ENCODE data around the gene SLC9A3.

Gene SLC9A3

DNA sequence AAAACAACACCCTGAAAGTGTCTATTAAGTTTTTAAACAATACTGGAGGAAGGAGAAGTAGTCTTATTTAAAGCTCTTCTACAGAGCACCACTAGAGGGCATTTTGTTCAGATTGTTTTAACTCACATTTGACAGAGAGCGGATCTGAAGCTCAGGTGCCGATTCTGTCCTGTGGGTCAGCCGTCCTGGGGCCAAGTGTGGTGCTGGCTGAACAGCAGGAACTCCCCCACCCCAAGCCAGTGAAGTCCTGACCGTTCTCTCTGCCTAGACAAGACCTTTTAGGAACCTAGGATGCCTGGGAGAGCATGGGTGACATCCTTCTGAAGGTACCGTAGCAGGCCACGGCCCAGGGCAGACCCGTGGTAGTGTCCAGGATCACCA is 77.4 kb downstream of the SLC9A3 start:
- in situ Hi-C loops (cut with MboI; ENCODE audit: low sequenced_read_pairs), result no loop called here

DNA sequence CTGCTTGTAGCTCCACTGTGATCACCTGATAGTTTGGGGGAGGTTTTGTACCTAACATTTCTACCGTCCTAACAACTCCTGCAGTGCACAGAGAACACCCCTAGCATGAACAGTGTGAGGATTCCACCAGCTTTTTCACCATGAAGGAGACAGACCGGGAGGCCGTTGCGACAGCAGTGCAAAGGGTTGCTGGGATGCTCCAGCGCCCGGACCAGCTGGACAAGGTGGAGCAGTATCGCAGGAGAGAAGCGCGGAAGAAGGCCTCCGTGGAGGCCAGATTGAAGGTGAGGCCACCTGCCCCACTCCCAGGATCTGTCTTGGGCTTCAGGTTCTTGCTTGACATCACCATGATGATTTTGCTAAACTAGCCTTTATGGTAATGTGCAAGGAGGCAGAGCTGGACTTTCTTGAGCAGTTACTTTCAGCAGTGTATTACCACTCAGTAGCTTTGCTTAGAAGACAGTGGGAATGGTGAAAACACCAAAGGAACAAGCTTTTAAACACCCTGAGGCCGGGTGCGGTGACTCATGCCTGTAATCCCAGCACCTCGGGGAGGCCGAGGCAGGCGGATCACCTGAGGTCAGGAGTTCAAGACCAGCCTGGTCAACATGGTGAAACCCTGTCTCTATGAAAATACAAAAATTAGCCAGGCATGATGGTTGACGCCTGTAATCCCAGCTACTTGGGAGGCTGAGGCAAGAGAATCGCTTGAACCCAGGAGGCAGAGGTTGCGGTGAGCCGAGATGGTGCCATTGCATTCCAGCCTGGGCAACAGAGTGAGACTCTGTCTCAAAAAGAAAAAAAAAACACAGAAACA is 78.0 kb downstream of the SLC9A3 start:
- in situ Hi-C loops (cut with MboI; ENCODE audit: low sequenced_read_pairs), result no loop called here

- in situ Hi-C loops (cut with MboI; ENCODE audit: low sequenced_read_pairs), result no loop called here
Observed at GRCh38 chr5:445591-445990, 78.7 kb downstream of the SLC9A3 start.

GRCh38 chr5:444226-444625 is 80.0 kb downstream of the SLC9A3 start:
- in situ Hi-C loops (cut with MboI; ENCODE audit: low sequenced_read_pairs), result no loop called here

DNA sequence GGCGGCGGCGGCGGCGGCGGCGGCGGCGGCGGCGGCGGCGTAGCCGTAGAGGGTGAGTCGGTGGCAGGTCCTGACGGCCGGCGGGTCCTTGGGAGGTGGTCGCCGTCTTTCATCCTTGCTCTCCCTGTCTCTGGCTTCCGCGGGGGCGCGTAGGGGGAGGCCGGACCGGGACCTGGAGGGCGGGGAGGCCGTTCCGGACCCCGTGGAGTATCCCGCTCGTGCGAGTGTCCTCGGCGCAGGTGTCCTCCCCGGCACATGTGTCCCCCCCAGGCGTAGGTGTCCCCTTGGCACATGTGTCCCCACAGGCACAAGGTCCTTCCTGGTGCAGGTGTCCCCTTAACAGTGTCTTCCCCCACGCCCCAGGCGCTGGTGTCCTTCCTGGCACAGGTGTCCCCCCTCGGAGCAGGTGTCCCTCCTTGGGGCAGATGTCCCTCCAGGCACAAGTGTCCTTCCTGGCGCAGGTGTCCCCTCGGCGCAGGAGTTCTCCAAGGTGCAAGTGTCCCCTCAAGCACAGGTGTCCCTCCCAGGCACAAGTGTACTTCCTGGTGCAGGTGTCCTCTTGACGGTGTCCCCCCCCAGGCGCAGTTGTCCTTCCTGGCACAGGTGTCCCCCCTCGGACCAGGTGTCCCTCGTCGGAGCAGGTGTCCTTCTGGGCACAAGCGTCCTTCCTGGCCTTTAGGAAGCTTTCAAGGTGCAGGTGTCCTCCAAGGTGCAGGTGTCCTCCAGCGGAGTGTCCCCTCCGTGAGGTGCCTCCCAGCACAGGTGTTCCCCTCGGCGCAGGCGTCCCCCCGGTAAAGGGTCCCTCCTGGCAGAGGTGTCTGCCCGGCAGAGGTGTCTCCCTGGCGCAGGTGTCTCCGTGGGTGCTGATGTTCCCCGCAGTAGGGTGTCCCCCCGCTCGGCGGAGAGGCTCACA is 80.8 kb downstream of the SLC9A3 start:
- in situ Hi-C loops (cut with MboI; ENCODE audit: low sequenced_read_pairs), result no loop called here

DNA sequence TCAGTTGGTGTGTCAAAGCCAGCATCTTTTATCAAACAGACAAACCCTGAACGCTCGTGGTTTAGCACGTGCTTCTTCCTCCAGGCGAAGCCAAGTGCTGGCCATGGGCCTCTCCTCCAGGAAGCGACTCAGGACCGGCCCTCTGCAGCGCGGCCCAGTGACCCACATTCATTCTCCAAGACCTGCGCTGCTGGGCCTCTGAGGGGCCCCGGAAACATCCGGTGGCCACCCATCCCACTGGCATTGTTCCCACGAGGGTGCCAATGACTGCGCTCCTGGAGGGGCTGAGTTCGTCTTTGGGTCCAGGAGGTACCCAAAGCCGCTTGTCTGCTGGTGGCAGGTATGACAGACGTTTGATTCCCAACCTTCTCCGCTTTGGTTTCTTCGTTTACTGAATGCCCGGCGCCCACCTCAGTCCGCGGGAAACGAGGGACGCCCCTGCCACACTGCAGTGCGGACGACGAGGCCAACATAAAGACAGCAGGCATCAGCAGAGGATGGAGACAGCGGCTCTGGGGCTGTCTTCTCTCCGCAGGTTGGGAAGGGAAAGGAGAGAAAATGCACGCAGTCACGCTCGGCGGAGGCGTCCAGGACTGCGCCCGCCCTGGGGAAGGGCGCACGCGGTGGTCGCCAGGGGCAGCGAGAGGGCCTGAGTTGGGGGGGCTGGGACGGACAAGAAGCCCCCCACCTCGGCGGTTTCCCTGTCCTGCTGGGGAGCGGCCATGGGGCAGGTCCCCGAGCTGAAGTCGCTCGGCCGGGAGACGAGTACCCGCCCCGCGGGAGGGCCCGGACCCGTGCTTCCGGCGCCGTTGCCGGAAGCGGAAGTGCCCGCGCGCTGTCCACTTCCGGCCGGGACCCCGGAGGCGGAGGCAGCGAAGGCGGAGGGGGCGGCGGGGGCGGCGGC is 81.7 kb downstream of the SLC9A3 start, which contains the start of gene EXOC3:
Gene EXOC3 (plus strand): TSS at position 842 of the 904 bp plus-strand sequence. CDS start 3,030 bp downstream, outside the sequence.
- in situ Hi-C loops (cut with MboI; ENCODE audit: low sequenced_read_pairs), result no loop called here

- in situ Hi-C loops (cut with MboI; ENCODE audit: low sequenced_read_pairs), result no loop called here
Observed at GRCh38 chr5:441996-442334, 82.3 kb downstream of the SLC9A3 start.

GRCh38 chr5:440401-441201 is 83.6 kb downstream of the SLC9A3 start:
- in situ Hi-C loops (cut with MboI; ENCODE audit: low sequenced_read_pairs), result no loop called here

GRCh38 chr5:439636-440035 is 84.6 kb downstream of the SLC9A3 start:
- in situ Hi-C loops (cut with MboI; ENCODE audit: low sequenced_read_pairs), result loop anchor here (10.0 kb wide), 2 partner anchors 95 to 125 kb away; no protein-coding TSS in a partner anchor

DNA sequence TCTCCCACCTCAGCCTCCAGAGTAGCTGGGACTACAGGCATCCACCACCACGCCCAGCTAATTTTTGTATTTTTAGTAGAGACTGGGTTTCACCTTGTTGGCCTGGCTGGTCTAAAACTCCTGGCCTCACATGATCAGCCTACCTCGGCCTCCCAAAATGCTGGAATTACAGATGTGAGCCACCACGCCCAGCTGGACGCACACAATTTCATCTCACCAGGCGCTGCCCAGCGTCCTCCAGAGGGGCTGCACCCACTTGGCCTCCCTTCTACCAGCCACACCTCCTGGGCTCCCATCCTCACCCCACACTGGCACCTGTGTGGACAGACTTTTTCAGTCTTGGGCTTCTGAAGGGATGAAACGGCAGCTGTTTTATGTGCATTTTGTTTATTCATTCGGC is 85.1 kb downstream of the SLC9A3 start:
- in situ Hi-C loops (cut with MboI; ENCODE audit: low sequenced_read_pairs), result loop anchor here (10.0 kb wide), 2 partner anchors 94 to 124 kb away; no protein-coding TSS in a partner anchor

GRCh38 chr5:438481-438981 is 85.7 kb downstream of the SLC9A3 start:
- in situ Hi-C loops (cut with MboI; ENCODE audit: low sequenced_read_pairs), result loop anchor here (10.0 kb wide), 2 partner anchors 94 to 124 kb away; no protein-coding TSS in a partner anchor

DNA sequence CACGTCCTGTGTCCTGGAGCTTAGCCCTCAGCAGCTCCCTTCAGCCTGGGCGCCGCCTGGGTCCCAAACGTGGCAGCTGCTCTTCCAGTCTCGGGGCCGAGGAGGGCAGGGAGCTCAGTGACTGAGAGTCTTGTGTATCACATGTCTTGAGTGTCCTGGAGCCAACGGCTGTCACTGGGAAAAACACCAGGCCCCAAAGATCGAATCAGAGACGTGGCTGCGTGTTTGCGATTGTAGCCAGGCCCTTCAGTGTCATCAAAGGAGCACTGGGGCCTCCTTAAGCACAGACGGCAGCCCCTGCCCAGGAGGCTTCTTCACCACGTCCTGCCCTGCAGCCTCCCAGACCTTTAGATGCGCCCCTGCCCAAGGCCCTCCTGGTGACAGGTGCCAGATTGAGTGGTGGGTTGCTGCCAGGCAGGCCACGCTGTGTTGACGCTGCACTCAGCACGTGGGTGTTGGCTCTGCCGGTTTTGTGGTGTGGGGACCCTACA is 86.9 kb downstream of the SLC9A3 start:
- in situ Hi-C loops (cut with MboI; ENCODE audit: low sequenced_read_pairs), result loop anchor here (10.0 kb wide), 2 partner anchors 93 to 123 kb away; no protein-coding TSS in a partner anchor

- in situ Hi-C loops (cut with MboI; ENCODE audit: low sequenced_read_pairs), result loop anchor here (10.0 kb wide), 2 partner anchors 92 to 122 kb away; no protein-coding TSS in a partner anchor
Observed at GRCh38 chr5:436641-436975, 87.6 kb downstream of the SLC9A3 start.

- in situ Hi-C loops (cut with MboI; ENCODE audit: low sequenced_read_pairs), result loop anchor here (10.0 kb wide), 2 partner anchors 91 to 121 kb away; no protein-coding TSS in a partner anchor
Observed at GRCh38 chr5:435961-436640, 88.1 kb downstream of the SLC9A3 start.

- in situ Hi-C loops (cut with MboI; ENCODE audit: low sequenced_read_pairs), result loop anchor here (10.0 kb wide), 2 partner anchors 90 to 120 kb away; no protein-coding TSS in a partner anchor
Observed at GRCh38 chr5:435156-435790, 89.0 kb downstream of the SLC9A3 start.

- in situ Hi-C loops (cut with MboI; ENCODE audit: low sequenced_read_pairs), result loop anchor here (10.0 kb wide), 2 partner anchors 90 to 120 kb away; no protein-coding TSS in a partner anchor
Observed at GRCh38 chr5:434443-435146, 89.7 kb downstream of the SLC9A3 start.

- in situ Hi-C loops (cut with MboI; ENCODE audit: low sequenced_read_pairs), result loop anchor here (10.0 kb wide), 2 partner anchors 89 to 119 kb away; no protein-coding TSS in a partner anchor
Observed at GRCh38 chr5:433836-434235, 90.4 kb downstream of the SLC9A3 start.

All from HL-60/S4 treated with phorbol 12-myristate 13-acetate at 8.2 ng/mL for 4 days and 3 days (cell line).